GM21526 (cell line): ENCODE results near the gene MDGA2.
"Not testable (repeated sequence)": the region's sequence is repeated elsewhere in the genome, so short reads cannot be mapped to it uniquely, and the experiment has no call there.

ENCODE experiments used
- ATAC-seq: cut with Tn5 transposase; IDR thresholded peaks from one replicate; pipeline ENCODE4 v1.9.1; 2021; ENCODE audit warnings: moderate library complexity; ENCODE audit not compliant: unreplicated experiment, low FRiP score

Gene MDGA2

DNA sequence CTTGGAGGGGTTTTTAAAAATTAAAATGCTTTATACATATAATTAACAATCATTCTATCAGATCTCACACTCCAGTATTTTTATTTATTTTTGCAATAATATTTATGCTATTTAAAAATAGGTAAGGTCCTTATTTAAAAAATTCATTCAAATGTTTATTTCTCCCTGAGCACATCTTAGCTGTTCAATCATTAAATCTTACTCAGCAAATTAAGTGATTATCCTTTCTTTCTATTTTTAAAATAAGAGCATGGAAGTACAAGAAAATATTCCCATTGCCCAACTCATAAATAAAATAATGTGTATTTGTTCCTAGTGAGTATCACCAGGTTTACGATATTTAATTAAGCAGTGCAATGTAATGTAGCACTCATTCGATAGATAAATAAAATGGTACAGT is 666.7 kb downstream of the MDGA2 start:
- ATAC-seq, result no peak

DNA sequence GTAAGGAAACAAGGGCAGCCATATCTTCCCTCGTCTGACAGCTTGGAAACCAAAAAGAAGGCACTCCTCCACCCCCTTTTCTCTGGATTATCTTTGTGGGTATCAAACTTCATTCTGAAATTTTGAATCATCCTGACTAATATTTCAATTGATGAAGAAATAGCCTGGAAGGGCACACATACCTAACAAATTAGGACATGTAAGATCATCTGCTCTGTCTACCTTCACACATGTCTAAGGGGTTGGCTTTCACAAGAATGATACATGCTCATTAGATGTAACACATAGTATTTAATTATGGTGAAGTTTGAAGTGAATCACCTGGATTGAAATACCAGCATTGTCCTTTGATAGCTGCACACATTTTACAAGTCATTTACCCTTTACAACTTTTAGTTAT is 675.7 kb downstream of the MDGA2 start:
- no peak for ATAC-seq

DNA sequence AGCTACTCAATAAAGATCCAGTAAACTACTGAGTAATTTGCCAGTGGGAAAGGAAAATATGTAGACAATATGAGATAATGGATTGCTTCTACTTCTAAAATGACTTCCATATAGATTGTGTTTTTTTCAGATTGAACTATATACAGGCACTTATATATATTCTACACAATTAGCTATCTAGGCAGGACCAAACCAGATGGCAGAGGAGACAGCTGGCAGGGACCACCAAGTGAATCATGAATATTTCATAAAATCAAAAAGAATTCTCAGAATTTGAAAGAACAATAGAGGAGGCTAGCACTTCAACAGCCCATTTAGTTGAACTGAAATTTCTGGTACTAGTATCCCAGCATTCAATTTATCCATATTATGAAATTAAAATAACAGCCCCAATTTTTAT is 685.8 kb downstream of the MDGA2 start:
- no peak for ATAC-seq

DNA sequence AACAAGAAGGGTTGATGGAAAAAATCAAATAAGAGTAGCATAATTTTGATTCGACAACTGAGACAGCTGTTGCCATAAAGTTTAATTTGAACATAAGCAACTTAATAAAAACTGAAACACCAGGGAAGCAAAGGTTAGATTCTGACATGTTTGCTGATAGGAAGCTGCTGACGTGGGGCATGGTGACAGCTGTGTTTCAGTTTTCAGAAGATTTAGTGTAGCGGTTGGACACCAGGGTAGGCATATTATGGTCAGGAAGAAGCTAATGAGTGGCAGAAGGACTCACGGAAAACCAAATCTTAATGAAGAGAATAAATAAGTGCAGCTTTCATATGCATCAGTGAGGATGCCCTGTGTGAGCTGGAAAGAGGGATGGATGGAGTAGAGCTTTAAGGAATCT is 687.1 kb downstream of the MDGA2 start:
- ATAC-seq, result no peak

DNA sequence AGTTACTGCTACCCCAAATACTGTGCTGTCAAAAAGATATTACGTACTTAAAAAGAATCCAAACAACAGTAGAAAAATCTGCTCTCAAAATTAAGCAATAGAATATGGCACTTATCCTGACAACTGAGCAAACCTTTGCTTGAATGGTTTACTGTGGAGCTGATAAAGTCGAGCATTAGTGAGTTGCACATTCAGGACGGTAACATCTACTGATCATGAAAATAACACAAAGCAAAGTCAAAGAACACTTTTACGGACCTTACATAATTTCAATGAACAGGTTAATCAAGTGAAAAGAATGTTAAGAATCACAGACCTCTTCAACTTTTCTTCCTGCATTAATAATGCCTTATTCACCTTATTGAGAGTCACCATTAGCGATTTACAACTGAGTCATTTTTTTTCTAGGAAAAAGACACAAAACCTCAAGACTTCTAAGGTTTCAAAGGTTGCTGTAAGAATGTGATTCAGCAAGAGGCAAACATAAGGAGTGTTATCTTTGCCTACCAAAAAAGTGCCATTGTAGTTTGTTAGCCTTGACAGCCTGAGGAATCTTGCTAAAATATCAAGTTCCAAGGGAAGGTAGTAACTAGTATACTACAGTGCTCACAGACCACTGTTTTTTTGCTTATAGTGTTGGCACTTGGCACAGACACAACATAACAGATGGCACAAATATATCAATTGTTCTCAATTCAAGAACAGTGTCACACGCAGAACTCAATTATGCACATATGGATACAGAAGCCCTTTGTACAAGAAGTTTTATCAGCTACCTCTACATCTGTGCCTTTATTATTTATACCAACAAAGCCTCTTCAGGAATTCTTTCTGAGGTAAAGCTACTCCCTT is 689.6 kb downstream of the MDGA2 start:
- no peak for ATAC-seq

DNA sequence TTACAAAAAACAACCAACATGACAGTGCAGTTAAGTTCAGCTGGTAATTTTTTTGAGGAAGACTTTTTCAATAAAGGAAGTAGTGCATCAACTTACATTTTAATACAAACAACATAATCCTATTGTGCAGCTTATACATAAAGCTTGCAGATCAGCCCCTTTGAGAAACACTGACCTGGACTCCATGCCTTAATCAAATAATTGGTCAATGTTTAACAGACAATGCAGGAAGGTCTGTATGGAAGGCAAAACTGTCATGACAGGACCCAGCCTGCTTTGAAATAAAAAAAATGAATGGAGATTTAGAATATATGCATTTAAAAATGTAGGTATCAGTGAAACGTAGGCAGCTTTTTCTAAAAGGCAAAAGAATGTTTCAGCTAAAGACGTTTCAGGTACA is 702.1 kb downstream of the MDGA2 start:
- ATAC-seq, result no peak

DNA sequence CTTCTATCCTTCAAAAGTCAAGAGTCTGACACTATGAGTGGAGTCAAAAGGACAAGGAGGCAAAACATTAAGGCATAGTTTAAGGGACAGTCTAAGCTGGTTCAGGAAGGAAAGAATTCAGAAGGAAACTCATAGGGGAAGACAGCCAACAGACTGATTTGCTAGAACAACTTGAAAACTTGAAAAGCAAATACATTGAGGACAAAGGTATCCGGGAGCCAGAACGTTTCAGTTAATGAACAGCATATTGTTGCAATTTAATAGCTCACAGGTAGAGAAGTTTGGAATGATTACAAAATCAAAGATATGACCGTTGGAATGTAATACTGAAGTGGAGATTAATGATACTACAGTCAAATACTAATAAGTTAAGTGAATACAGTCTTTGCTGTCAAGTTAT is 711.0 kb downstream of the MDGA2 start:
- no peak for ATAC-seq

DNA sequence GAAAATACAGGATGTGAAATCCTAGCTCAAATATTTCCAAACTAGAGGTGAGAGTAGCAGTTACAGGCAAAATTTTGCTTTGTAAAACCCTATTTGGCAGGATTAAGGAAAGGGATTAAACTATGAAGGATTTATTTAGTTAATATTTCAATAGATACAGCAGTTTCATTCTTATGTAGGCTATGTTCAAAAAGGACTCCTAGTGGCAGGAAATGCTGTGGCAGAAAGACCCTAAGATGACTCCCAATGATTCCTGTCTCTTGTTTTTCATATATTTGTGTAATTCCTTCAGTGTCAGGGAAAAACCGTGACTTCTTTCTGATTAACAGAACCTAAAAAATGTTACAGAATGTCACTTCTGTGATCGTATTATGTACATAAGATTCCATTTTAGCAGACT is 724.3 kb downstream of the MDGA2 start:
- no peak for ATAC-seq

DNA sequence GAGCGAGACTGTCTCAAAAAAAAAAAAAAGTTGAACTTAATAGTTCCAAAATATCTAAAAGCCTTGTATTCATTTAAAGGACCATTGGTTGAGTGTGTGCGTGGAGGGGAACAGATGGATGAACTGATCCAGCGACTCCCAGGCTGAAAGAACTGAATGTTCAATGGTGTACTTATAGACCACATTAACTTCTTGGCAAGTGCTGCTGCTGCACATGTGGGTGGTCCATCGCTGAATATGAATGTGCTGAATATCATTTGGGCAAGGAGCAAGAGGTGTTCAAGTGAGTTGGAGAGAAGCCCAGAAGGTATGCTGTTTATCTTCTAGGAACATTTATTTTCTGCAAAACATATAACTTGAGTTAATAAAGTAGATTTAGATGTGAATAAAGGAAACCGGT is 734.8 kb downstream of the MDGA2 start:
- ATAC-seq, result no peak

DNA sequence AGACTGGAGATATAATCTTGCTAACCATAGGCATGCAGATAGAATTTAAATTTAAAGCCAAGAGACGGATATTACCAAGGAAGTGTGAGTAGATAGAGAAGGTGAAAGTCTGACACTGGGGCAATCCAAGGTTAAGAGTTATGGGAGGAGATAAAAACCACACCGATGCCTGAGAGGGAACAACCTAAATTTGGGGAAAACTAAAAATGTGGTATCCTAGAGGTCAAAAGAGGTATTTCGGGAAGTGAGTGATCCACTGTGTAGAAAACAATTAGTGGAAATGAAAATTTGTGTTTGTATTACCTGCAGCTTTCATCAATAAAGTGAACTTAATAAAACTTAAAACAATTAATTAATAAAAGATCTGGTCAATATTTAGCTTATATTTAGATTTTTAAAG is 754.9 kb downstream of the MDGA2 start:
- no peak for ATAC-seq

DNA sequence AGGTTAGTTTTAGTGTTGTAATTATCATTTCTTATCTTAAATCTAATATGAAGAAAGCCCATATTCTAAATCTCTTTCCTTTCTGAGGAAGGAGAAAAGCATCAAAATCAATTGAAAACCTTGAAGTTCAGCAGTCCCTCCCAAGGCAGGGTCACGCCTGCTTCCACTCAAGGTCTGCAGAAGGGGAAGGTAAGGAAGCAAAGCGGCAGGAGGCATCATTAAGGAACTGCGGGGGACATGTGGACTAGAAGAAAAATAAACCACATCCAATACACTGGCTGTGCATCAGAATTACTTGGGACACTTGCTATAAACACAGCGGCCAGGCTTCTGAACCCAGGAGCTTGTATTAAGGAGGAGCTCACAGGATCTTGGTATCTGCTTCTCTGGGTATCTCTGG is 759.9 kb downstream of the MDGA2 start:
- ATAC-seq, result not testable (repeated sequence)

DNA sequence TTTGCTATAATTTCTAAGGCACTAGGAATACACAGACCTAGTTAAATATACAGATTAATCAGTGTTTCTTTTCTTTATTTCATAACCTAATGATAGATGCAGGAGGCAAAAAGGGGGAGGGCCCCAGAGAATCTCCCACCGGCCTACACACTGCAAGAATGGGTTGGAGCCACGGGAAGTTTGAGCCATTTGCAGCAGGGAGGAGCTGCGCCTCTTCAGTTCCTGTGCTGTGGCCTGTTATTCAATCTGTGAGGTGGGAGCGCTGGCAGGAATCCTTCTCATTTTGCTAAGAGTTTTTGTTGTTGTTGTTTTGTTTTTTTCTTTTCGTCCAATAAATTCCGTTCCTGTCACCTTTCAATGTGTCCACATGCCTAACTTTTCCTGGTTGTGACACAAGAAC is 772.6 kb downstream of the MDGA2 start:
- no peak for ATAC-seq

DNA sequence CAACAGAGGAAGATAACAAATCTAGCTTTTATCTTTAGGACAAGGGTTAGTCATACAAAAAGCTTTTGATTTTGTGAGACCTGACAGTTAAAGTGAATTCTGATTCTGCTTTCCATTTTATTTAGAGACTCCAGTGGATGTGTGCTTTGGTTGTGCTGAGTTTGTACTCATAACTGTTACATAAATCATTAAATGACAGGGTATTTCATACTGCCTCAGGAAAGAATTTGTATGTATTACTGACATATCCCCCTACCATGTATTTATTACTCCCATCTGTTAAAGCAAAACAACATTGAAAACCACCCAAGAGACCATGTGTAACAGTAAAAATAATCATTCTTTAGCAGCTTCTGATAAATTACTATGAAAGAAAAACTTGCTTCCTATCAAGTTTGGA is 780.9 kb downstream of the MDGA2 start:
- ATAC-seq, result no peak

DNA sequence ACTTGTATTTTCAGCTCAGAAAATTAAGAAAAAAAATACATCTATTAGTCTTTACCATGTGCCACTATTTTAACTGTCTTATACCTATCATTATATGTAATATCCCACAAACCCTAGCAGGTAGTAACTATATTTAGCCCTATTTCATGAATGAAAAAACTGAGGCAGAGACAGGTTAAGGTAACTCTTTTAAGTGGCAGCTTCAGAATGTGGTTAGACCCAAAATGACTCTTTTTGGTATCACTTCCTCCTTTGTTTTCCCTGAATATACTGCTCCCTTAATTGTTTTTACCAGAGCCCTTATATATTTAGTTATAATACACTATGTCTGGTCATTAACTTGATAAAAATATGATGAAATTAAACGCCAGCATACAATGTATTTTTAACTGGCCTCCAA is 788.3 kb downstream of the MDGA2 start:
- ATAC-seq, result no peak

DNA sequence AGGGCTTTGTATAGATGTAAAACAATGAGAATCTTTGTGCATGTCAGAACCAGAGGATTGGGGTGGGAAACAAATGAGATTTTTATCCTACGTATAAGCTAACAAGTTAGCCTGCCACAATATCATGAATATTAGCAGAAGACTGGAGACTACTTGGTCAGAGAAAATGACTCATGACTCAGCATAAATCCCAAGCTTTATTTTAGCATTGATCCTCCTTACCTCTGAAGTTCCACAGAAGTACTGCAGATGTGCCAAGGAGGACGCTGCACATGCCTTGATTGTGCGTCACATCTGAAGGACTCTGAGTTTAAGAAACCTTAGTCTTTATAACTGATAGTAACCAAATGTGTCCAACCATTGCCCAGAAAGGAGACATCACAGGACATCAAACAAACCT is 789.8 kb downstream of the MDGA2 start:
- no peak for ATAC-seq

DNA sequence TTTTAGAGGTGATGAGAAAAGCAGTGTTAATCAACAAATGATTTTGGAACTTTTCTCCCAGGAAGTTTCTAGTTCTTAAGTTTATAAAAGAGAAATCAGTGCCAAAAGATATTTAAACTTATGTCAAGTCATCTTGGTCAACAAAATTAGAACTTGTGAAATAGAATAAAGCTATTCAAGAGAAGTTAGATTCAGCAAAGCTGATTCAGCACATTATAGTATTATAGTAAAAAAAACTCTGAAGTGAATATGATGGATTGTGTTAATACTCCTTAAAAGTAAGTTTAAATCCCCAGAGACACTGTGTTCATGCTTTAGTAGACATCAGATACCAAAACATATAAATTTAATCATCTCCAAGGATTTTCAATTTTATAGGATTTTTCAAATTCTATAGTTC is 813.7 kb downstream of the MDGA2 start:
- ATAC-seq, result no peak

DNA sequence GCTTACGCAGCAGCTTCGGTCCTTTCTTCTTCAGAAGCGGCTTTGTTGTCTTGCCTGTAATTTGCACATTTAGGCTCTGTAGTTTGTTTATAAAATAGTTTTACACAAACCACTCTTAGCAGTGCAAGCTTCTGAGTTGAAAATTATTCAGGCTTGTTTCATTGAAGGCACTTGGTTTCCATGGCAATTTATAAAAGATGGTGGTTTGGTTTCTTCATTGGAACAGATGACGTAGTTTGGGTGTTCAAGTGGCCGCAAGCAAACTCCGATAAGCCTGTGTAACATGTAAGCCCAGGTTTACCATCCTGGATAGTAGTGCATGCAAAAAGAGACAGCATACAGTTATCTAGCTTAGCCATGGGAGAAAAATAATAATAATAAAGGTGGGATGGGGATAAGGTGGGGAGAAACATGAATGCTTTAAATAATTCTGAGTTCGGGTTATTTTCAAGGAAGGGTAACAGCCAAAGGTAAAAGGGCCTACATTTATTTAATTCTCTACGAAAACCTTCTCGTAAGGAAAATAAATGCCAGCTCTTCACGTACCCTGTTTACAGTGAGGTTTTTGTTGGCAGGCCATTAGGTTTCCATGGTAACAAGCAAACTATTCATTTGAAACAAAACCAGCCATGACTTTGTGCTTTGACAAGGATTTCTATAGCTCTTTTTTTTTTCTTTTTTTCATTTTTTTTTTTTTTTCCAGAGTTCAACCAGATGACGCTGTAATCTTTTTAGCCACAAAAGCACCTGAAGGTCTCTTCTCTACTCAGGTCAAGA is 834.3 kb downstream of the MDGA2 start:
- no peak for ATAC-seq

DNA sequence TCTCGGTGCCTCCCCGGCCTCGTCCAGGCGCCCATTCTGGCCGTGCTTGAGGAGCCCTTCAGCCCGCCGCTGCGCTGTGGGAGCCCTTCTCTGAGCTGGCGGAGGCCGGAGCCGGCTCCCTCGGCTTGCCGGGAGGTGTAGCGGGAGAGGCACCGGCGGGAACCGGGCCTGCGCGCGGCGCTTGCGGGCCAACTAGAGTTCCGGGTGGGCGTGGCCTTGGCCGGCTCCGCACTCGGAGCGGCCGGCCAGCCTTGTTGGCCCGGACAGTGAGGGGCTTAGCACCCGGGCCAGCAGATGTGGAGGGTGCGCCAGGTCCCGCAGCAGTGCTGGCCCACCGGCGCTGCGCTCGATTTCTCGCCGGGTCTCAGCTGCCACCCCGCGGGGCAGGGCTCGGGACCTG is 855.1 kb downstream of the MDGA2 start:
- ATAC-seq, result no peak

DNA sequence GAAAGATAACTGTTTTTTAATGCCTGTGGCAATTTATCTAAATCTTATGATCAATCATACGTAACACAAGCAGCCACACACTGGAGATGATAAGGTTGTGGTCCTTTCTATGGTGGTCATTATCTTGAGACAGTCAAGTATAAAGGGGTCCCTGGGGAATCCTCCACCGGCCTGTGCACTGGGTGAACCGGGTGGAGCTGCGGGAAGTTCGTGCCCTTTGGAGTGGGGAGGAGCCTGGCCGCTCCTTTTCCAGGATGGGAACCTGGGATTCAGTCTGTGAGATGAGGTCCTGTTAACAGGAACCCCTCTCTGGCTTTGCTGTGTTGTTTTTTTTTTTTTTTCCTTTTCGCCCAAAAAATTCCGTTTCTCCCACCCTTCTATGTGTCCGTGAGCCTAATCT is 856.3 kb downstream of the MDGA2 start:
- ATAC-seq, result no peak

DNA sequence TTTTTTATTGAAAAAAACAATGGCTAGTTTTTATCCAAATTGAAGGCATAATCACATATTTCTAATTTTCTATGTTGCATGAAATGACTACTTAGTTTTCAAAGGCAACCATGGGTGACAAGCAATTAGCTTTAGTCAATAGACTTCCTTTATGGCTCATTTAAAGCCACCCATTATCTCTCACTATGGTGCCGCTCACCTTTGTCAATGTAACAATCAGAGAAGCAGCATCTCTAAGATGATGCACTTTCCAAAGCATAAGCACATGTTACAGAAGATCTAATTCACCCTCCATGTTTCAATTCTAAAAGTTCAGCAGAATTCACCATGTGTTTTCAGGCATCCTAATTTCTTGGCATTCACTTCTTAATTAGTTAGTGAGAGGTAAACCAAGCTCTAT is 857.3 kb downstream of the MDGA2 start:
- ATAC-seq, result no peak

DNA sequence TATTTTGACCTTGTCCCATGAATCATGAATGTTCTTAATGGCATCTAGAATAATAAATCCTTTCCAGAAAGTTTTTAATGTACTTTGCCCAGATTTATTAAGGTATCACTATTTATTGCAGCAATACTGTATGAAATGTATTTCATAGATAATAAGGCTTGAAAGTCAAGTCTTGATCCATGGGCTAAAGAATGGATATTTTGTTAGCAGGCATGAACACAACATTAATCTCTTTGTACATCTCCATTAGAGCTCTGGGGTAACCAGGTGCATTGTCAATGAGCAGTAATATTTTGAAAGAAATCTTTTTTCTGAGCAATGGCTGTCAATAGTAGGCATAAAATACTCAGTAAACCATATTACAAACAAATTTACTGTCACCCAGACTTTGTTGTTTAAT is 882.3 kb downstream of the MDGA2 start:
- no peak for ATAC-seq
